Keratinocyte (primary cell): ENCODE data around the gene MACF1.

Experiments used
- CTCF ChIP-seq, 3 experiments: IDR thresholded peaks in 1 of 3; conservative IDR thresholded peaks in 1 of 3; optimal IDR thresholded peaks in 1 of 3; 2 replicates in 2 of 3; 3 replicates in 1 of 3; pipeline versions ENCODE3 to v1.5.1; 2011; ENCODE audit warnings: low read length in 3 of 3, mild to moderate bottlenecking in 3 of 3, moderate library complexity in 2 of 3, control low read depth in 1 of 3, inconsistent platforms in 1 of 3; ENCODE audit not compliant: insufficient read depth in 2 of 3; ENCODE audit errors: extremely low read depth in 1 of 3
- EZH2 ChIP-seq: IDR thresholded peaks from one replicate; pipeline ENCODE4 v1.6.1; 2012; ENCODE audit warnings: inconsistent platforms, mild to moderate bottlenecking, low read length, moderate library complexity

DNA sequence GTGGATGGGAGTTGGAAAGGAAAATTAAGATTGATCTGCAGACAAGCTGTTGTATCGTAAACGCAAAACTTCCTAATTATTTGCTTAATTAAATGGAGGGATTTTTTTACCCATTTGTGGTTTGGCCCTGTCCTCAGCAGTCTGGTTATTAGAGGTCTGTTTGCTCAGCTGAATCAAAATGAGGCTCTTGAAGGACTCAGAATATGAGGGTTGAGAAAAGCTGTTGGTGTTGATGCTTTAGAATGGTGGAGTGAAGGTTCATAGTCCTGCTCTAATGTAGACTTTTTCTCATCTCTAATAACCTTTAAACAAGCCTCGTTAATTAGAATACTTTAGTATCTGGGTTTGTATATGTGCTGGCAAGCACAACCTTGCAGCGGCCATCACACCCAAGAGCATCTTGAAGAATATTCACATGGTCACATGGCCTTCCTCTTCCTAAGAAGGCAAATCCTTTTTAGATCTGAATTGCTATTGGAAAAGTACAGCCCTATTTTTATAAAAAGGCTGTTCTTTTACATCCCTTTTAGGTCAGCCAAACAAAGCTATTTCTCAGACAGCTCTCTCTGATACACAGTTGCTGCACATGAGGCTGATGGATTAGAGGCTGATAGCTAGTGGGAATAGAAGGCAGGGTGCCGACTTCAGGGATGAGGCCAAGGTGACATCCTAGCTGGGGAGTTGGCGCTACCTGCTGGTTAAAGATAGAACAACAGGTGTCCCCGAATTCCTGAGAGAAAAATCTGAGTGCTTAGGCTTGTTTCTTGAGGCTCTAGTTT lies 53.8 kb downstream of the MACF1 start:
- peak; percentile 79 to 93 (median 88) for TF ChIP-seq CTCF (optimal IDR thresholded peaks at IDR 0.05 in 1 of 3, IDR thresholded peaks at IDR 0.05 in 1 of 3, conservative IDR thresholded peaks at IDR 0.05 in 1 of 3; ENCODE audit: extremely low read depth in 1 of 3, insufficient read depth in 2 of 3, low read length in 3 of 3)
- no peak for TF ChIP-seq EZH2
